ENCODE data around the gene FLRT1.

FLRT1 gene

DNA sequence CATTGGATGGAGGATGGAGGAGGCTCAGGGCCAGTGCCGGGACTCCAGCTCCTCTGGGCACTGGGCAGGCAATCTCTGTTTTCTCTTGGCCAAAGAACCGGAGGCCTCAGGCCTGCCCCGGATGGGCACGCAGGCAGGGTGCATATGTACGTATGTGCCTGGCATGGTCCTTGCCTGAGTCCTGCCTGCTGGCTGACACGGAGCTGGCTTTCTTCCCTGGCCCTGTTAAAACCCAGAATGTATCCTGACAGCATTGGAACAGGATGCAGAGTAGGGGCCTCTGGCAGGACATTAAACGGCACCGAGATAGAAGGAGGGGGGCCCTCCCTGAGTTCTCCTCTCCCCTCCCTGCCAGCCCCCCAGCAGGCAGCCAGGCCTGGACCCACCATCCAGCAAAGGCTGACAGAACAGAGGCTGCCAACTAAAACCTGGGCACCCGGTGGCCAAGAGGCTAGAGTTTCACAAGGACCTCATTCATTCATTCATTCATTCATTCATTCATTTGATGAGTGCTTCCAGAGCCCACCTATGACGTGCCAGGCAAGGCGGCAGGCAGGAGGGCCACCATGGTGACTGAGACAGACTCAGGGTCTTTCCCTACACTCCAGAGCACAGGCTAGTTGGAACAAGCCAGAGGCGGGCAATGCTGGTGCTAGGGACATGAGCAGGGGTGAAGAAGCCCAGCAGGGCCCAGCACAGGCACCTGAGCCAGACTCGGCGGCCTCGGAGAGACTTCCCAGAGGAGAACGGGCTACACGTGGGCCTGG is 28.8 kb downstream of the FLRT1 start:
- H3K4me3 Mint-ChIP-seq = no peak overlapping the region
- H3K27ac Mint-ChIP-seq = no peak overlapping the region
- H3K9me3 Mint-ChIP-seq = no peaks in the 10 kb centered on the region
- intact Hi-C loops (cut with micrococcal nuclease) = no loop called here
- peaks cover 8% of the 10 kb centered on the region for H3K4me1 Mint-ChIP-seq (ENCODE audit: low read depth)
- H3K36me3 Mint-ChIP-seq (ENCODE audit: low read depth) = no peaks in the 10 kb centered on the region
- peaks cover 58% of the 10 kb centered on the region for H3K27me3 Mint-ChIP-seq

DNA sequence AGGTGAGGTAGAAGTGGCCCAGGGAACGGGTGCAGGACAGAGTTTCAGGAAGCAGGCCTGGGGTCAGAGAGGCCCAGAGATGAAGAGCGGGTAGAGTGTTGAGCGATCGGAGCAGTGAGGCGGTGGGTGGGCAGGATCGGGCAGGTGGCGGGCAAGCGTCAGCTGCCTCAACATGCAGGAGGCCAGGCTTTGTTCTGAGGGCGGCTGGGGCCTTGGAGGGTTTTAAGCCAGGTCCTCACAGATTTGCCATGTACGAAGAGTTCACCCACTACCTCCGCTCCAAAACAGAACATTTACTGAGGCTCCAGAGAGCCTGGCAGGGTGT is 29.4 kb downstream of the FLRT1 start:
- Mint-ChIP-seq H3K4me3 (no peak overlapping the region), H3K36me3 (ENCODE audit: low read depth) (no peaks in the 10 kb centered on the region), H3K9me3 (no peaks in the 10 kb centered on the region), H3K4me1 (ENCODE audit: low read depth) (peaks cover 8% of the 10 kb centered on the region), H3K27ac (no peak overlapping the region), H3K27me3 (peaks cover 57% of the 10 kb centered on the region)
- intact Hi-C loops (cut with micrococcal nuclease) = no loop called here

DNA sequence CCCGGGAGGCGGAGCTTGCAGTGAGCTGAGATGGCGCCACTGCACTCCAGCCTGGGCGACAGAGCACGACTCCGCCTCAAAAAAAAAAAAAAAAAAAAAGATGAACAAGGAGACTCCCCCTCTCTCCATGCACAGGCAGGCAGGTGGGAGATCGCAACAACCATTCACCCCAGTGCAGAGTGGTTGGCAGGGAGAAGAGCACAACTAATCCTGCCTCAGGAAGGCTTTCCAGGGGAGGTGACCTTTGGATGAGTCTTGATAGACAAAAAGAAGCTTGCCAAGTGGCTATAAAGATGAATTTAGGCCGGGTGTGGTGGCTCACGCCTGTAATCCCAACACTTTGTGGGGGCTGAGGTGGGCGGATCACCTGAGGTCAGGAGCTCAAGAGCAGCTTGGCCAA is 30.0 kb downstream of the FLRT1 start:
- intact Hi-C loops (cut with micrococcal nuclease) = no loop called here
- Mint-ChIP-seq H3K4me1 (ENCODE audit: low read depth) (peaks cover 8% of the 10 kb centered on the region), H3K9me3 (no peaks in the 10 kb centered on the region), H3K4me3 (no peak overlapping the region), H3K27me3 (peaks cover 51% of the 10 kb centered on the region), H3K36me3 (ENCODE audit: low read depth) (no peaks in the 10 kb centered on the region), H3K27ac (no peak overlapping the region)

DNA sequence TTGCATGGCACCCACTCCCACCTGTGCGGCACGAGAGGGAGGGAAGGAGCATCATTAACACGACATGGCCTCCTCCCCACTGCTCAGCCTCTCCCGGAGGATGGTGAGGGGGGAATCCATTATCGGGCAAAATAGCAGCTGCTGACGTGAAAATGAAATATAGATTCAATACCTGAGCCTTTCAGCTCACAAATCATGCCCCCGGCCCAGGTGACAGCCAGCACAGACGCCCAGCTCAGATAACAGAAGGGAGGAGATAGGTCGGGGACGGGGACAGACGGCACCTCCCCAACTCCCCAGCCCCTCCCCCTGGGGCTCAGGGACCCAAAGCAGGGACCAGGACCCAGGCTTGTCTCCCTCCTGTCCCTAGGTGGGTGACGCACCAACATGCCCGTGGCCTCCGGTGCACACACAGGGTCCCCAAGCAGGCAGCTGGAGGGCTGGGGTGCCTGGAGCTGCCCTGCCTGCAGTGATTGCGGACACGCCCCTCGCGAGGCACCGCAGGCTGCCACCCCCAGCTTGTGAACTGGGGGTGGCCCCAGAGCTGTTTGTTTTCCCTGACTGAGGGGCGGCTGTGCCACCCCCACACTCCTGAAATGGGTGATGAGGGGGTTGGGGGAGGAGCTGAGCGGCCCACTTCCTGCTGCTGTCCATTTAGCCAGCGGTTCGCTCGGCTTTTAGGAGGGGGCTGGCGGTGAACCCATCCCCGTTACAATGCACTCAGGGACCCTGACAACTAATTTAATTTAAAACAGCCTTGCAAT is 31.7 kb downstream of the FLRT1 start:
- Mint-ChIP-seq H3K36me3 (ENCODE audit: low read depth) (no peaks in the 10 kb centered on the region), H3K27me3 (peaks cover 35% of the 10 kb centered on the region), H3K9me3 (no peaks in the 10 kb centered on the region), H3K27ac (no peak overlapping the region), H3K4me3 (no peak overlapping the region), H3K4me1 (ENCODE audit: low read depth) (no peaks in the 10 kb centered on the region)
- intact Hi-C loops (cut with micrococcal nuclease) = no loop called here

DNA sequence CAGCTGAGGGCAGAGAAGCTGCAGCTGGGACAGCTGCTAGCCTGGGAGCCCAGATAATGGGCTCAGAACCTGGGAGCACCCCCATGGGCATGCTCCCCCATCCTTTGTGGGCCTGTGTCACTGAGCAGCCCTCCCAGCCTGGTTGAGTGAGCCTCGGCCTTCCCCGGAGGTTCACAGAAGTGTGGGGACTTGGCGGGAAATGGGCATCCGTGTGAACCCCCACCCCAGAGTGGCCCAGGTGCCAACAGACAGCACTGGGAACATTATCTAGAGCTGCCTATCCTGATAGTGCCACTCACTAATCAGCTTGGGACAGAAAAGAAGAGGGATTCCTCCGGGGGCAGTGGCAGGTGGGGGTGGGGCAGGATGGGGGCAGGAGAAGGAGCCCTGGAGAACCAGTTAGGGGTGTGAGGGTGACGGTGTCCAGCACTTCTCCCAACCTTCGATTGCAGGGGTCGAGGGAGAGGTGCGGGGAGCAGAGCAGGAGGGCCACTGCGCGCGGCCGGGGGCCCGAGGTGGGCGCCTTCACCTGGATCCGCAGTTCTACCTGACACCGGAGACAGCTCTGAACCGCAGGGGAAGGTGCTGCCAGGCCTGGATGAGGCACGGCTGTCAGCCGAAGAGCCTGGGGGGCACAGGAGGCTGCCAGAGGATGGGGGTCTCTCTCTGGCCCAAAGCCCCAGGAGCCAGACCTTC is 33.1 kb downstream of the FLRT1 start:
- intact Hi-C loops (cut with micrococcal nuclease) = no loop called here
- peaks cover 2% of the 10 kb centered on the region for H3K4me1 Mint-ChIP-seq (ENCODE audit: low read depth)
- peaks cover 21% of the 10 kb centered on the region for H3K27me3 Mint-ChIP-seq
- no peak overlapping the region for H3K27ac Mint-ChIP-seq
- H3K4me3 Mint-ChIP-seq = no peak overlapping the region
- no peaks in the 10 kb centered on the region for H3K36me3 Mint-ChIP-seq (ENCODE audit: low read depth)
- H3K9me3 Mint-ChIP-seq = no peaks in the 10 kb centered on the region

DNA sequence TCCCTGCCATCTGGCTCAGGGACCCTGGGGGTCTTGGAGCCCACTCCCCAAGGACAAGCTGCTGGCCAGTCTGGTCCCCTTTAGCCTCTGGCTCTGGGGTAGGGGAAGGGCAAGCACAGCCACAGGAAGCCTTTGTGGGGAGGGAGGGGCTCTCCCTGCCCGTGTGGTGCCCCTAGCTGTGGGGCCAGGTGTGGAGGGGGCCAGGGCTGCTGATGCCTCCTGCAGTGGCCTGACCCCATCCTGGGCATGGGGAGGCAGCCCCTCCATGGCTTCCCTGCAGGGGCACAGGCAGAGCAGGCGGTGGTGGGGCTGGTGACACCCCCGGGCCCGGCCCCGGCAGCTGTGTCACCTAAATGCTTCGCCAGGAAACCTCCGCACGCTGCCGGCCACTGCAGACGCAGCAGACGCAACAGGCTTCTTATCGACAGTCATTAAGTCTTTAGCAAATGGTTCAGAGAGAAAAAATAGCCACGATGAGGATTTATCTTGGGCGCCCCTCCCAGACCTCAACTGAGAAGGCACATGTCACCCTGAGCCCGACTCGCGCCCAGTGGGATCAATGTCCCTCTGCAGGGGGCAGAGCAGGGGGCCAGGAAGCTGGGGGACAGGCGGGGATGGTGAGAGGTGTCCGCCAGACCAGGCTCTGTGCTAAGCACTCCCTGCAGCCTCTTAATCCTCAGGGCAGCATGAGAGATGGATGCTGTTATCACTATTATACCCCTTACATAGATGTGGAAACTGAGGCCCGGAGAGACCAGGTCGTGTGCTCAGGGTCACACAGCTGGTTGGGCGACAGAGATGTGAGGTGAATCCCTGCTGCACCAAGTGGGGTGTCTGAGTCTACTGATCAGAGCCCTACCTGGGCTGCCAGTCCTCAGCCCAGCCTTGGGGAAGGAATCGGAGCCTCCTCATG is 33.9 kb downstream of the FLRT1 start:
- intact Hi-C loops (cut with micrococcal nuclease) = no loop called here
- H3K9me3 Mint-ChIP-seq = no peaks in the 10 kb centered on the region

DNA sequence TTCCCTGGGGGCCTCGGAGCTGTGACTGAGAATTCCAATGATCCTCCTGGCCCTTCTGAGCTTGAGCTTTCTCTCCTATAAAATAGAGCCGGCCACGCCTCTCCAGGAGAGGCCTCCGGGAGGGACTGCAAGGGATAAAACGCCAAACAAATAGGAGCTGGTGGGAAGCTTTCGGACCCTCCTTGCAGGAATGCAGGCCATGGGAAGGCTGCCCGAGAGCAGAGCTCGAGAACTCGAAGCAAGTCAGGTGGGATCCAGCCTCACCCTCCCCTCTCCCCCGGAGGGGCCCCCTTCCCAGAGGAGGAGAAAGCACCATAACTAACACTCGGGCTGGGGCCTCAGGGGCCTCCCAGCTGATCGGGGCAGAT is 34.6 kb downstream of the FLRT1 start:
- Mint-ChIP-seq H3K4me3 (no peak overlapping the region), H3K36me3 (ENCODE audit: low read depth) (no peaks in the 10 kb centered on the region), H3K27ac (no peak overlapping the region), H3K27me3 (peaks cover 15% of the 10 kb centered on the region), H3K9me3 (no peaks in the 10 kb centered on the region), H3K4me1 (ENCODE audit: low read depth) (peaks cover 10% of the 10 kb centered on the region)
- intact Hi-C loops (cut with micrococcal nuclease) = no loop called here

More for the DNA sequence above, 33.9 kb downstream of the FLRT1 start:
- Mint-ChIP-seq H3K4me3 (no peak overlapping the region), H3K27me3 (peaks cover 18% of the 10 kb centered on the region), H3K36me3 (ENCODE audit: low read depth) (no peaks in the 10 kb centered on the region), H3K27ac (no peak overlapping the region), H3K4me1 (ENCODE audit: low read depth) (peaks cover 10% of the 10 kb centered on the region)

DNA sequence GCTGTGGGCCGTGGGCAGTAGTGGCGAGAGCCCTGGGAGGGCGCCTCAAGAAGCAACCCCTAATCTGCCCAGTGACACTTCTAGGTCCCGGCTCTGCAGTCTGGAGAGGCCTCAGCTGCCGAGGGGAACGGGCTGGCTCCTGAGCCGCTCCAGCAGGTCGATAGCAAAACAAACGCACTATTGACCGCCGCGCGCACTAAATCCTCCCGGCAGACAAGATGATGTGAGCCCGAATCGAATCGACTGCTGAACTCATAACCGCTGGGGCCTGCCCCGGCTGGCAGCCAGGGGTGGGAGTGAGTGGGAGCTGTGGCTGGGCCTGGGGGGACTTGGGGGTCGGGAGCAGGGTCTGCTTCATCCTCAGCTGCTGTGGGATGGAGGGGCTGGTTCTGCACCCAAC is 36.1 kb downstream of the FLRT1 start:
- no peak overlapping the region for H3K4me3 Mint-ChIP-seq
- no peaks in the 10 kb centered on the region for H3K36me3 Mint-ChIP-seq (ENCODE audit: low read depth)
- H3K4me1 Mint-ChIP-seq (ENCODE audit: low read depth) = peaks cover 10% of the 10 kb centered on the region
- H3K9me3 Mint-ChIP-seq = no peaks in the 10 kb centered on the region
- peaks cover 16% of the 10 kb centered on the region for H3K27me3 Mint-ChIP-seq
- intact Hi-C loops (cut with micrococcal nuclease) = no loop called here
- no peak overlapping the region for H3K27ac Mint-ChIP-seq

DNA sequence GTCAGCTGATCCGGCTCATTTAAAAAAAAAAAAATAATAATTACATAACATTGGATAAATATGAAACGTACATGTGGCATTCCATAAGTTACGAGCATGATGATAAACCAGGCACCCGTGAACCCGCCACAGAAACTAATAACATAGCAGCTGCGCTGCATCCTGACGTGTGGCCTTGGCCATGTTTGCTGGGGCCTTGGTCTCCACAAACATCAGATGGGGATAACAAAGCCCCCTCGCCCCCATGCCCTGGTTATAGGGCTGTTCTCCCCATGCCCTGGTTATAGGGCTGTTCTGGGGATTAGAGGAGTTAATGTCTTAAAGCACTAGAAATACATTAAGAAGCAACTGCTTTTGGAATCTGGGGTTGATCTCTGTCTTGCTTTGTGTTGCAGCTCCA is 36.7 kb downstream of the FLRT1 start:
- H3K4me1 Mint-ChIP-seq (ENCODE audit: low read depth) = peaks cover 10% of the 10 kb centered on the region
- intact Hi-C loops (cut with micrococcal nuclease) = no loop called here
- no peak overlapping the region for H3K27ac Mint-ChIP-seq
- no peak overlapping the region for H3K4me3 Mint-ChIP-seq
- H3K36me3 Mint-ChIP-seq (ENCODE audit: low read depth) = no peaks in the 10 kb centered on the region
- H3K9me3 Mint-ChIP-seq = no peaks in the 10 kb centered on the region
- H3K27me3 Mint-ChIP-seq = peaks cover 14% of the 10 kb centered on the region

DNA sequence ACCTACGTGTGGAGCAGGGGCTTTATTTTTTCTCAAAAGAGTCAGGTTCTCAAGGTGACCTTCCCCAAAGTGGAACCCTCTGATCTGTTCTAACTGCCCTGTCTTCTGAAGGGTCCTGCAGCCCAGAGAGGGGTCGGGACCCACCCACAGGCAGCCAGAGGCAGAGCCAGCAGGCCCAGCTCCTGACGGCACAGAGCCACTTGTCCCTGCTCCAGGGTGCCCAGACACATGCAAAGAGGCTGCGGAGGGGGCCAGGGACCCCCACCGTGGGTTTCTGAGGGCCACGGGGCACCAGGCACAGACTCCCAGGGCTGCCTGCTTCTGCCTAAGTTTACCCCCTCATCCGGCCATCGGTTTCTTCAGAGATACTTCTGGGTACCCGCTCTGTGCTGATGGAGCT is 37.1 kb downstream of the FLRT1 start:
- H3K27ac Mint-ChIP-seq = no peak overlapping the region
- no peaks in the 10 kb centered on the region for H3K9me3 Mint-ChIP-seq
- peaks cover 10% of the 10 kb centered on the region for H3K4me1 Mint-ChIP-seq (ENCODE audit: low read depth)
- intact Hi-C loops (cut with micrococcal nuclease) = no loop called here
- no peaks in the 10 kb centered on the region for H3K36me3 Mint-ChIP-seq (ENCODE audit: low read depth)
- no peak overlapping the region for H3K4me3 Mint-ChIP-seq
- H3K27me3 Mint-ChIP-seq = peaks cover 14% of the 10 kb centered on the region

DNA sequence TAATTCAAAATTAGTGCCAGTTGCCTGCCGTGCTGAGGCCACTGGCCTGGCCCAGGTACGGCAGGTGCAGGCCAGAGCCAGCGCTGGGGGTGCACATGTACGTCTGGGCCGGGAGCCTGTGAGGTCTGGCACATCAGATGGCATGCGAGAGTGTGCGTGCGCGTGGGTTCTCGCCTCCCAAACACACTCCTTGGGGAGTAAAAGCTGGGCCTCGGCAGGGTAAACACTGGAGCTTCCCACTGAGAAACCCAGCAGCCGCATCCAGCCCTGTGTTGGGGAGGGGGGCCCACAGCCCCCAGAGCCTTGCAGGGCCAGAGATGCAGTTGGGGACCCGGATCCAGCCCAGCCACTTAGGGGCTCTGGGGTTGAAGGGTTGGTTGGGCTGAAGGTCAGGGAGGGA is 37.8 kb downstream of the FLRT1 start:
- Mint-ChIP-seq H3K4me1 (ENCODE audit: low read depth) (peaks cover 10% of the 10 kb centered on the region), H3K27ac (no peak overlapping the region), H3K27me3 (peaks cover 12% of the 10 kb centered on the region), H3K9me3 (no peaks in the 10 kb centered on the region), H3K36me3 (ENCODE audit: low read depth) (no peaks in the 10 kb centered on the region), H3K4me3 (no peak overlapping the region)
- intact Hi-C loops (cut with micrococcal nuclease) = no loop called here

DNA sequence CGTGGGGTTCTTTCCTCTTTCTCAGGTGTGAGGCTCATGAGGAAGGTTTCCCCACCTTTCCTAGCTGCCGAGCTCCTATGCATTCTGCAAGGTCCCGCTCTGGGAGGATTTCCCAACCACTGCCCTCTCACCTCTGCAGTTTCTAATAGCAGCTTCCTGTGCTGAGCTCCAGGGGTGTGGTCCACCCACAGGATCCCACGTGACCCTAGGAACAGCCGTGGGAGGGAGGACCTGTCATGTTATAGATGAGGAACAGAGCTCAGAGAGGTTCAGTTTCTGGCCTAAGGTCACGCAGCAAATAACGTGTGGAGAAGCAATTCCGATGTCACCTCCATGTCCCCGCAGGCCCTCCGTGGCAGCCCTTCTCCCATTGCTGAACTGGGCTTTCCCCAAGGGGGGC is 38.5 kb downstream of the FLRT1 start:
- Mint-ChIP-seq H3K4me1 (ENCODE audit: low read depth) (peaks cover 10% of the 10 kb centered on the region), H3K9me3 (no peaks in the 10 kb centered on the region), H3K4me3 (no peak overlapping the region), H3K27me3 (peaks cover 13% of the 10 kb centered on the region), H3K36me3 (ENCODE audit: low read depth) (no peaks in the 10 kb centered on the region), H3K27ac (no peak overlapping the region)
- intact Hi-C loops (cut with micrococcal nuclease) = no loop called here

DNA sequence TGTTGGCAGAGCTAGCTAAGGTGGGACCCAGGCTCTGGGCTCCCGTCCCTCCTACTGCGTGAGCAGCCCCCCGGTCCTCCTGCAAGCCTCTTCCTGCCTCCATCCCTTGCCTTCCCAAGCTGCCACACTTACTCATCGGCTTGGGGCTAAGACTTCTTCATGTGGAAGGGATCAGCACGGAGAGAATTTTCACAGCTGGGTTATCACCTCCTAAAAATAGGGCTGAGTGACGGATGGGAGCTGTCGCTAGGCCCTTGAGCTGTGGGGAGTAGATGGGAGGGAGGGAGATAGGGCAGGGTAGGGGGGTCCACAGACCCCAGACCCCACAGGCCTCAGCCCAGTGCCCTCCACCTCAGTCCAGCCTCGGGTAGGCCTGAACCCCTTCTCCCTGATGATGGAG is 41.0 kb downstream of the FLRT1 start:
- H3K27ac Mint-ChIP-seq = no peak overlapping the region
- peaks cover 14% of the 10 kb centered on the region for H3K27me3 Mint-ChIP-seq
- intact Hi-C loops (cut with micrococcal nuclease) = no loop called here
- H3K4me3 Mint-ChIP-seq = no peak overlapping the region
- no peaks in the 10 kb centered on the region for H3K36me3 Mint-ChIP-seq (ENCODE audit: low read depth)
- no peaks in the 10 kb centered on the region for H3K9me3 Mint-ChIP-seq
- peaks cover 10% of the 10 kb centered on the region for H3K4me1 Mint-ChIP-seq (ENCODE audit: low read depth)

DNA sequence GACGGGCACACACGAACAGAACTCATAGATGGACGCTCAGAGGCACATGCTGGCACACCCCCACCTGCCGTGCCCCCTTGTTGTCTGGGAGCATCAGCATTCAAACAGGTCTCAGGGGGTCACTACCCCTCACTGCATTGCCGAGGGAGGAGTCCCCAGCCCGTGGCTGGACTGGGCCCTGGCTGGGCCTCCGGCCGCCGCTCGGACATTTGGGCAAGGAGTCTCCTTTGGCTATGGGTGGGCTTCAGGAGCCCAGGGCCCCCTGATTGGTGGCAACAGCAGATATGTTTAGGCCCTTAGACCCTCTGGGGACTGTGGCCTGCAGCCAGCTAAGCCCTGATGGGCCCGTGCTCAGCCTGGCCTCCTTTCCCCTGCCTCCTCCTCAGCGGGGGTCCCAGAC is 41.9 kb downstream of the FLRT1 start:
- Mint-ChIP-seq H3K4me1 (ENCODE audit: low read depth) (peaks cover 10% of the 10 kb centered on the region), H3K27me3 (peaks cover 16% of the 10 kb centered on the region), H3K9me3 (no peaks in the 10 kb centered on the region), H3K27ac (no peak overlapping the region), H3K4me3 (no peak overlapping the region), H3K36me3 (ENCODE audit: low read depth) (no peaks in the 10 kb centered on the region)
- intact Hi-C loops (cut with micrococcal nuclease) = no loop called here
